Small intestine (tissue), 16 donors: ENCODE results near the gene ACSM5. TPM values are rescaled to one million over a fixed set of nuclear protein-coding genes. Genes with fewer than 3 reads are reported as not detected.
A peak's percentile ranks its signal among the peaks of the same experiment; 100 is the strongest.

Source experiments
- DNase-seq, 2 donors: peaks; one replicate each; pipeline versions ENCODE4 v3.0.0 to v3.0.0-alpha.2; 2013
- FAIRE-seq: peaks from 2 replicates; lab custom pipeline; 2012; peaks lifted over from hg19 to GRCh38; lab: Jason Lieb, UNC
- H3K27ac ChIP-seq, 3 donors: one replicate each; pipeline ENCODE4 v1.5.1; 2013; ENCODE audit warnings: low read length in 2 of 3, mild to moderate bottlenecking in 2 of 3, control low read depth in 1 of 3, inconsistent platforms in 1 of 3, low read depth in 1 of 3, moderate library complexity in 1 of 3
- H3K27me3 ChIP-seq, 3 donors: one replicate each; pipeline ENCODE4 v1.6.1; 2013; ENCODE audit warnings: low read length in 3 of 3, inconsistent platforms in 1 of 3; ENCODE audit not compliant: control insufficient read depth in 3 of 3, insufficient read depth in 3 of 3
- H3K36me3 ChIP-seq, 3 donors: one replicate each; pipeline ENCODE4 v1.6.1; 2013; ENCODE audit warnings: low read length in 3 of 3, inconsistent platforms in 1 of 3, low read depth in 1 of 3, mild to moderate bottlenecking in 1 of 3, moderate library complexity in 1 of 3; ENCODE audit not compliant: control insufficient read depth in 3 of 3, insufficient read depth in 2 of 3
- H3K4me1 ChIP-seq, 3 donors: one replicate each; pipeline ENCODE4 v1.6.1; 2013; ENCODE audit warnings: low read length in 2 of 3, inconsistent platforms in 1 of 3, low read depth in 1 of 3, mild to moderate bottlenecking in 1 of 3, moderate library complexity in 1 of 3; ENCODE audit not compliant: control insufficient read depth in 3 of 3, insufficient read depth in 2 of 3
- H3K4me3 ChIP-seq, 3 donors: one replicate each; pipeline ENCODE4 v1.5.1; 2013; ENCODE audit warnings: low read length in 3 of 3, control low read depth in 1 of 3, inconsistent platforms in 1 of 3, low read depth in 1 of 3, mild to moderate bottlenecking in 1 of 3, moderate library complexity in 1 of 3
- H3K9me3 ChIP-seq, 2 donors: one replicate each; pipeline ENCODE4 v1.6.1; 2013; ENCODE audit warnings: low read depth in 1 of 2, low read length in 1 of 2; ENCODE audit not compliant: control insufficient read depth in 2 of 2, insufficient read depth in 1 of 2
- WGBS, 3 donors: extraction: QIAGEN DNeasy Blood & Tissue Kit; methylation state at CpG; one replicate each; pipeline ENCODE4 v1.1.7; 2013; 5-methylcytosine and 5-hydroxymethylcytosine counted together
- long read RNA-seq, 10 donors: transcript quantifications; one replicate each; lab custom pipeline, GENCODE V29; 2026
- polyA plus RNA-seq, 4 donors: library from polyadenylated mRNA; stranded (reverse) in 3 of 4; unstranded in 1 of 4; fragments of 200-250 nt in 3 of 4; fragments of 120-200 nt in 1 of 4; gene quantifications; one replicate each; pipeline versions ENCODE4 v1.2.1 to v1.2.3, GENCODE V29; 2013
- donor health status: healthy with polysubstance abuse.
- donor health status: control.
- donor health status: control.
- donor health status: Bipolar disorder and iron deficiency.
- donor health status: healthy.

ACSM5 gene, protein sequence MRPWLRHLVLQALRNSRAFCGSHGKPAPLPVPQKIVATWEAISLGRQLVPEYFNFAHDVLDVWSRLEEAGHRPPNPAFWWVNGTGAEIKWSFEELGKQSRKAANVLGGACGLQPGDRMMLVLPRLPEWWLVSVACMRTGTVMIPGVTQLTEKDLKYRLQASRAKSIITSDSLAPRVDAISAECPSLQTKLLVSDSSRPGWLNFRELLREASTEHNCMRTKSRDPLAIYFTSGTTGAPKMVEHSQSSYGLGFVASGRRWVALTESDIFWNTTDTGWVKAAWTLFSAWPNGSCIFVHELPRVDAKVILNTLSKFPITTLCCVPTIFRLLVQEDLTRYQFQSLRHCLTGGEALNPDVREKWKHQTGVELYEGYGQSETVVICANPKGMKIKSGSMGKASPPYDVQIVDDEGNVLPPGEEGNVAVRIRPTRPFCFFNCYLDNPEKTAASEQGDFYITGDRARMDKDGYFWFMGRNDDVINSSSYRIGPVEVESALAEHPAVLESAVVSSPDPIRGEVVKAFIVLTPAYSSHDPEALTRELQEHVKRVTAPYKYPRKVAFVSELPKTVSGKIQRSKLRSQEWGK
- under 1 TPM in 3 of 4 donors, not detected in 1; 0.16 to 0.97 (median 0.81) TPM for polyA plus RNA-seq
- long read RNA-seq, donor 1 = 0 reads
- long read RNA-seq, donor 2 = 0 reads
- long read RNA-seq, donor 3 = 0 reads
- long read RNA-seq, donor 4 = 0 reads
- long read RNA-seq, donor 5 = 0 reads
- long read RNA-seq, donor 6 = 0 reads
- long read RNA-seq, donor 7 = 0 reads
- long read RNA-seq, donor 8 = 0 reads
- long read RNA-seq, donor 9 = 0 reads
- long read RNA-seq, donor 10 = 0 reads

DNA sequence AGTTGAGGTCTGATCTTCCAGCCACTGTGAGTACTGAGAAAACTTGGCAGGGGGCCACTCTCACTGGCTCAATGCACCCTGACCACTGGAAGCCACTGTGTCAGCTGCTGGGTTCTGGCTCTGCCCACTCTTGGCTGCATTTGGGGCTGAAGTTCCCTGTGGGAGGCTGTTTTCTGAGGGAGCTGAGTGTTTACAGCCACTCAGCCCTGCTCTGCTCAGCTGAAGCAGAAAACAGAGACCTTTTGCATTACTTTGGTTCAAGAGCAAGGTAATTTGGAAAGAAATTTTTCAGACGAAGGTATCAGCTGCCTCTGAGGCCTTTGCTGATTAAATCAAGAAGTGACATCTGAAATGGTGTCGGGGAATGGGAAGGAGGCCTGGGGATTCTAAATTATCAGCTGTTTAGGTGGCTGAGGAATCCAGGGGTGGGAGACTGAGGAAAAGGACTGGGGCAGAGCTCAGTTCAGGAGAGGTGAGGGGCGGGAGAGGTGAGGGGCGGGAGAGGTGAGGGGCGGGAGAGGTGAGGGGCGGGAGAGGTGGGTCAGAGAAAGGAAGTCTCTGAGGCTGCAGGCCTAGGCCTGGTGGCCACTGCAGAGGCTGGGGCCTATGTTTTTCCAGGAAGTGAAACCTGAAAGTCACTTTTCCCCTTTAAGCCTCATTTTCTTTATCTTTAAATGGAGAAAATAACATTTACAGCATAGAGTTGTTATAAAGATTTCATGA, at the start of gene ACSM5:
Gene ACSM5, plus strand, starts transcription at position 137 of the 723 bp plus-strand sequence. CDS start 1,951 bp downstream, outside the sequence.
- H3K9me3 ChIP-seq = no peaks in the 10 kb centered on the region
- H3K36me3 ChIP-seq = no peaks in the 10 kb centered on the region
- peak within 1 kb of the TSS in 1 of 3 donors; percentile 16 for H3K27ac ChIP-seq
- H3K4me3 ChIP-seq = no peak within 1 kb of the TSS
- no peaks in the 10 kb centered on the region for H3K27me3 ChIP-seq
- FAIRE-seq (no peak), DNase-seq (no peak)
- WGBS, 3 donors = 71 to 80% (median 74%) methylated on average over 6 of the region's 6 CpGs
- H3K4me1 ChIP-seq = no peaks in the 10 kb centered on the region

DNA sequence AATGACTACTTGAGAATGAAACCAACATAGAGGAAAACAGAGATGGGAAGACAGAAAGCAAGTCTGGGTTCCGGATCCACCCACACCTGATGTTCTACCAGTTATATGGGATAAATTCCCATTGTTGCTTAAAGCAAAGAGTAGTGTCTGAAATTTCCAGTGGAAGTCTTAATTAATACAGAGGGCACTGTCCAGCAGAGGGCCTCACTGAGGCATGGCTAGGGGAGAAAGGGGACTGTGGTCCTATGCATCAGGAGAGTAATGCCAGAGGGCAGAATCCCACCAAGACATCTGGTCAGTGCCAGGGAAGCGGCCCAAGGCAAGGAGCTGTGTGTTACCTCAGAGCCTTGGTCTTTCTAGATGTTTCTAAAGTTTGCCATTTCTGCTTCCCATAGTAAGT, 49.3 kb upstream of the ACSM5 start:
- no peak for FAIRE-seq
- no peak overlapping the region for H3K4me3 ChIP-seq
- no peak overlapping the region for H3K27ac ChIP-seq
- peak in 1 of 2 donors; percentile 18 for DNase-seq
- H3K9me3 ChIP-seq = no peaks in the 10 kb centered on the region
- no peaks in the 10 kb centered on the region for H3K36me3 ChIP-seq
- H3K4me1 ChIP-seq = no peaks in the 10 kb centered on the region
- WGBS, 3 donors = 54 to 62% (median 59%) methylated on average over 2 of the region's 2 CpGs
- H3K27me3 ChIP-seq = peaks cover 0 to 5% (median 2%) of the 10 kb centered on the region in 3 donors

DNA sequence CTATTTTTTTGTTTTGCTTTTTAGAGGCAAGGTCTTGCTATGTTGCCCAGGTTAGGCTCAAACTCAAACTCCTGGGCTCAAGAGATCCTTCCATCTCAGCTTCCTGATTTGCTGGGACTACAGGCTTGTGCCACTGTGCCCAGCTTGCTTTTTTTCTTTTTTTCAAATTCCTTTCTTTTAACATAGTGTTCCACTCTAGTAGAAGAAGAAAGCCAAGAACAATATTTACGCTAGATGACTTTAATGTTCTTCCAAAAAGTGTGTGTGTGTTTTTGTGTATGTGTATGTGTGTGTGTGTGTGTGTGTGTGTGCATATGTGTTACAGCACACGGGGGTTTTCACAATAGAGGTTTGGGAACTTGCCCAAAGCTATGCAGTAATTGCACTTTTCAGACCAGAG, 46.1 kb upstream of the ACSM5 start:
- 54 to 64% (median 56%) methylated on average over 2 of the region's 2 CpGs for WGBS, 3 donors
- no peak overlapping the region for H3K27ac ChIP-seq
- no peaks in the 10 kb centered on the region for H3K9me3 ChIP-seq
- DNase-seq (no peak), FAIRE-seq (no peak)
- H3K36me3 ChIP-seq = no peaks in the 10 kb centered on the region
- peaks cover 0 to 4% (median 3%) of the 10 kb centered on the region in 3 donors for H3K27me3 ChIP-seq
- H3K4me3 ChIP-seq = no peak overlapping the region
- no peaks in the 10 kb centered on the region for H3K4me1 ChIP-seq

DNA sequence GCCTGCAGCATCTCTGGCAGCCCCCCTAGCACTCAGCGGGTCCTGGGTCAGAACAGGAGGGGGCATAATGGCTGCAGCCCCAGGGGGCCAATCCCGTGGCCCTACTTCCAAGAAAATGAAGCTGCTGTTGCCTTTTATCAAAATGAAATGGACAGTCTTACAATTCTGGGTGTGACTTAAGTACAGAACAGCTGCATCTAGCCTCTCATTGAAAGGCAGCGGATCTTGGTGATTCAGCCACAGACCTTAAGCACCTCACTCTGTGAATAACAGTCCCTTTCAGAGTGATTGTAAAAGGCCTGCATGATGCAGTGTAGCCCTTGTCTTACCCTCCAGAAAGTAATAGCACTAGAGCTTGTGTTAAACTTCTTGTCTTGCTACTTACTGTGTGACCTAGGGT, 45.3 kb upstream of the ACSM5 start:
- WGBS, 3 donors = 72 to 77% (median 72%) methylated on average over 3 of the region's 3 CpGs
- FAIRE-seq (no peak), DNase-seq (no peak)
- H3K27ac ChIP-seq = no peak overlapping the region
- no peaks in the 10 kb centered on the region for H3K4me1 ChIP-seq
- H3K36me3 ChIP-seq = no peaks in the 10 kb centered on the region
- peaks cover 0 to 3% (median 0%) of the 10 kb centered on the region in 3 donors for H3K27me3 ChIP-seq
- H3K4me3 ChIP-seq = no peak overlapping the region
- H3K9me3 ChIP-seq = no peaks in the 10 kb centered on the region

DNA sequence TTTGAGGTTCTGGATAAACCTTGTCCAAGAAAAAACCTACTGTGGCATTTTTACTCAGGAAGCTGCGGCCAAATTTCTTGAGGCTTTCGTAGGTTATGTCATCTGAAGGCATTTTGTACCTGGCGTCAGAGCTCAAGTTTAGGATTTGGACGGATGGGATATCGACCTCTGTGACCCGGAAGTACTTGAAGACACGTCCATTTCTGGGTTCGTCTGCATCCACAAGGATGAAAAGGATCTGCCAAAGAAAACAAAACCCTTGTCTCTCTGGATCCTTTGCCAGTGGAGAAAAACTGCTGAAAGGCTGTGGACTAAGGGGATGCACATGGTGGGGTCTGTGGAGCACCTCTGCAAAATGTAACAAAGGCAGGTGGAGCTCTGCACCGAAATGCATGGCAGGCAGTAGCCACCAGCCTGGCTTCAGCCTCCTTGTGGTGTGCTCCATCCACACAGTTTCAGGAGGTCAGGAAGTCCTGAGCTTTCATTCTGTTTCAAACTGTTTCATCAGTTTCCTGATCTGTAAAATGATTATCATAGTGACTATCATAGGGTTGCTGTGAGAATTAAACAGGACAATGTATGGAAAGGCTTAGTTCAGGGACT, 39.8 kb upstream of the ACSM5 start:
- 69 to 77% (median 77%) methylated on average over 9 of the region's 9 CpGs for WGBS, 3 donors
- Histone ChIP-seq H3K4me1 (no peaks in the 10 kb centered on the region), H3K36me3 (no peaks in the 10 kb centered on the region), H3K4me3 (no peak overlapping the region), H3K9me3 (no peaks in the 10 kb centered on the region), H3K27ac (no peak overlapping the region), H3K27me3 (peaks cover 0 to 3% (median 0%) of the 10 kb centered on the region in 3 donors)
- FAIRE-seq = no peak
- DNase-seq = no peak

DNA sequence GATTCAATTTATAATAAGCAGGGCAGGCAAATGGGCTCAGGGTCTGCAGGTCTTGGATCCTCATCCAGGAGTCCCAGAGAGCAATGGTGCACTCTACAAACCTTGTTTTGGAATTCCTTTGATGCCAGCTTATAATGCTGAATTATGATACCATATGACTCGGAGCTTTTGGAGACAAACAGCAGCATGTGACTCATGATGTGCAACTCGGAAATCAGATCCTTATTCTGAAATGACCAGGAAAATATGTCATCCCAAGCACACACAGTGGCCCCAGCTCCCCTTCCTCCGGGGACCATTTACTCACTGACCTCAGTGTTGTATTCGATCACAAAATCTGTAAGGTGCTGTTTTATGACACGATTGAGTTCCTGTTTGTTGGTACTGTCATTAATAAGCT, 36.6 kb upstream of the ACSM5 start:
- Histone ChIP-seq H3K27ac (no peak overlapping the region), H3K36me3 (no peaks in the 10 kb centered on the region), H3K27me3 (peaks cover 0 to 3% (median 0%) of the 10 kb centered on the region in 3 donors), H3K9me3 (no peaks in the 10 kb centered on the region), H3K4me3 (no peak overlapping the region), H3K4me1 (no peaks in the 10 kb centered on the region)
- no peak for FAIRE-seq
- WGBS, 3 donors = 76 to 82% (median 81%) methylated on average over 5 of the region's 5 CpGs
- DNase-seq = no peak

DNA sequence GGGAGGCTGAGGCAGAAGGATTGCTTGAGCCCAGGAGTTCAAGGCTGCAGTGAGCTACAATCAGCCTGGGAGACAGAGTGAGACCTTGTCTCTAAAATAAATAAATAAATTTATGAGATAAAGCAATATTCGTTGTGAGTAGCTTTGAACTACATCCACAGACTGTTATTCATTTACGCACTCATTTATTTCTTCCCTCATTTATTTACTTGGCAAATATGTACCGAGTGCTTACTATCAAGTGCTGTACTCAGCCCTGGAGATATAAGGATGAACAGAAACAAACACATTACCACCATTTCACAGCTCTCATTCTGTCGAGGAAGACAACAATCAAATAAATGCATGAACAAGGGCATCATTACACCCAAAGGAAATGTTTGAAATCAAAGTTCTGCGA, 32.2 kb upstream of the ACSM5 start:
- Histone ChIP-seq H3K27me3 (no peaks in the 10 kb centered on the region), H3K4me1 (no peaks in the 10 kb centered on the region), H3K36me3 (no peaks in the 10 kb centered on the region), H3K9me3 (no peaks in the 10 kb centered on the region), H3K4me3 (no peak overlapping the region), H3K27ac (no peak overlapping the region)
- DNase-seq = no peak
- WGBS, 3 donors = 22 to 57% (median 33%) methylated on average over 5 of the region's 5 CpGs
- FAIRE-seq = no peak

DNA sequence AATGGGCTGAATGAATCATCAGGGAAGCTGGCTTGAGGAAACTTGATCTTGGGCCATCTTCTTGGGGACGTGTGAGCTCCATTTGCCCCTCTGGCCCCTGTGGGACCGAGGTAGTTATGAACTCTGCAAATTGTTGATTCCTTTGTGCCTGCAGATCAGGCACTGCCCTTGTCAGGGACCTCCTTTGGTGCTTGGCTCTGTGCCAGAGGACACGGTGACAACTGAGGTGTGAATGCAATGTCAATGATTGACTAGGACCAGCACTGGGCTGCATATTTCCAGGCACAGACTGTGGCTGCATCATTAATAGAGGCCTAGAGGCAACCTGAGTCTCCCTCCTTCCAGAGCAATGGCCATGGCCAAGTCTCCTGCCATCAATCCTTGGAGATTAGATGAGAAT, 28.6 kb upstream of the ACSM5 start:
- no peak overlapping the region for H3K27ac ChIP-seq
- FAIRE-seq (no peak), DNase-seq (peak in 1 of 2 donors; percentile 40)
- no peaks in the 10 kb centered on the region for H3K27me3 ChIP-seq
- no peaks in the 10 kb centered on the region for H3K36me3 ChIP-seq
- no peaks in the 10 kb centered on the region for H3K9me3 ChIP-seq
- H3K4me3 ChIP-seq = no peak overlapping the region
- 29 to 45% (median 32%) methylated on average over 3 of the region's 3 CpGs for WGBS, 3 donors
- no peaks in the 10 kb centered on the region for H3K4me1 ChIP-seq
